Measurements from ENCODE around the gene CBY3.
"Not testable (repeated sequence)": the region's sequence is repeated elsewhere in the genome, so short reads cannot be mapped to it uniquely, and the experiment has no call there.

CBY3 gene

DNA sequence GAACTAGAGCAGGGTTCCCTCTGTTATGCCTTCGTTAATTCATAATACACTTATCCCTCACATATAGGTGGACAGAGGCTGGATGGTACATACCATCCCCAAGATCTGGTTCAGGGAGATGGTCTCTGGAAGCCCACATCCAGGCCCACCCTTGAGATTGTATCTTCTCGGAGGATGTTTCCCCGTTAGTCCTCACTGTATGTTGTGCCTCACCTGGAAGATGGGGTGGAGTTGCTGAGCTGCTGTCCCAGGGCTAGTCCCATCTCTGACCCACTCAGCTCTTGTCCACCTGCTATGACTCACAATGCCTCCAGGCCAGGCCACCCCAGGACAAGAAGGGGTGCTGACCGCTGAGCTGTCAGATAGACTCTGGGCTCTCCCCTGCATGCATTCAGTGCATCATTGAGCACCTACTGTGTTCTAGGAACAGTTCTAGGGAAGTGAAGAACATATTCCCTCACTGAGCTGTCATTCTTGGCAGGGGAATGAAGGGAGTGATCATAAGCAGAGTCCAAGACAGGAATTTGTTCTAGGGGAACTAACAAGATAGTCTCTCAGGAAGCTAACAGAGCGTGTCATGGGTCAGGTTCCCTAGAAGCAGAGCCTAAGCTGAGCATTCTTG is at the start of gene CBY3:
CBY3 (minus strand) TSS at position 255 of the 622 bp plus-strand sequence; CDS start at position 139, 116 bp downstream.
- DNase-seq: no peak

DNA sequence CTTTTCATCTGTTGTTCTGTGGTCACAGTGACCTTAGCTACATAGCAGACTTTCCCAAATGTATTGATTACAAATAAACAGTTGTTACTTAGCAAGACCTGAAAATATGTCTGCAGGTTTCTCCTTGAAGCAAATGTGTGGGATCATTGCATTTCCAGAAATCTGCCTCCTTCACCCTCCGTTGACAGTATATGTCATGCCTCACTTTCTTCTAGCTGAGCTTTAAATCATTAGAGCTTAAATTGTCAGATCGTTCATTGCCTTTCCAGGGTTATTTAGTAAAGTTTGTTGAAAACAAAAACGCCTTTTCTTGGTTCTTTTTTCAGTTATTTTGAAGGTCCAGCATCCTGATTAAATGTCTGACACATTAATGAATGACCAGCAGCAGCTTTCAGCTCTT is 49.5 kb upstream of the CBY3 start:
- DNase-seq: no peak

DNA sequence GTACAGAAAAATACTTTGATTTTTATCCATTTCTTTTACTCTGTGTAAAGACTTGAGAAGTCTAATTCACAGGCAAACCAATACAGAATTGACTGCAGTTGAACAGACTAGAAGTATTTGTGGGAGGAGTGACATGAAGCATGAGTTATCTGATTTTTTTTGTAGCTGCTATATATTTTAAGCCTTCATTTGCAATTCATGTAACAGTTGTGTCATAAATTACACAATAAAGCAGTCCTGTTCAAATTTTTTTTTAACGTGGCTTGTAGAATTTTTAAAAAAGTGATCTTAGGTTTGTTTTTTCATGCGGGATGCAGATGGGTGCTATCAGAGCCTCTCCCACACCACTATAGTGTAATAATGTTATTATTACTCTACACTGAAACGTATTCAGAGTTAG is 48.9 kb upstream of the CBY3 start:
- no peak for DNase-seq

DNA sequence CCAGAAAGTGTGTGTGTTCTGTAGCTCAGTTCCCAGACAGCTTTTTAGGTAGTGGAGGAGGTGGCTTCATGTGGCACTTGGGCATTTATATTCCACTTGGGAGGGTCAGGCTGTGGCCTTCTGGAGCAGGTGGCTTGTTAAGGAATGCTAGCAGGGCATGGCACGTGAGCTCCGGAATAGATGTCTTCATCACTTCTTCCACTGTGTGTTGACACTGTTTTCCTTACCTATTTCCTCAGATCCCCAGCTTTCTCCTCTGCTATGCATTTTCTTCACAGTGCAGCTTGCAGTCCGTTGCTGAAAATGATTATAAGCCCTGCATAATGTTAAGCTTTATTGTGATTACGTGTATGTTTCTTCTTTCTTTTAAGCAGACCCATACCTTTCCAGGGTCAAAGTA is 48.5 kb upstream of the CBY3 start:
- DNase-seq: no peak

DNA sequence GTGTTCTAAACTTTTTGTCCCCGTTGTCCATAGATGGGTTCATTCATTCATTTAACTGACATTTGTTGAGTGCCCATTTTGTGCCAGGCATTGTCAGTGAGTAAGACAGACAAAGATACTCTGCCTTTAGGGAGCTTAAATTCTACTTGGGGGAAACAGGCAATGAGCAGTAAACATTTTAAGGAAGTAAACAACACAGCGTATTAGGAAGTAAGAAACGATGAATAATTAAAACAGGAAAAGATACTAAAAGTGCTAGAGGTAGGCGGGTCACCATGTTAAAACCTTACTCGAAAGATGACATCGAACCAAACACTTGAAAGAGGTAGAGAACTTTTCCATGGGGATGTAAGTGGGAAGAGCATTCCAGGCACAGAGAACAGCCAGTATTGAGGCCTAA is 46.3 kb upstream of the CBY3 start:
- no peak for DNase-seq

DNA sequence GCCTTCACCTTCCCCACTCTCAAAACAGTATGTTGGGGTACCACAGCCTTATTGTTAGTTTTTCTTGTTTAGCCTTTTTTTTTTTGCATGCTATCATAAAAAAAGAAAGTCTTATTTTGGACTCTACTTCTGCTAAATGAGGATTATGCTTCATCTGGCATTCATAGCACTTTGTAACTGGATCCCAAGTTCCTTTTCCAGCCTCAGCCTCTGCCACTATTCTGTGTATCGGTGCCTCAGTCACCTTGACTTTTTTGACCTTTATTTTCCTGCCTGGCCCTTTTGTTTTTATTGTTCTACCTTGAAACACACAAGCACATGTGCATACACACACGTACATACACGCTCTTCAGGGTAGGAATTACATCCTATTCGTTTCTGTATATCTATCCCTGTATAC is 43.3 kb upstream of the CBY3 start:
- DNase-seq: no peak

DNA sequence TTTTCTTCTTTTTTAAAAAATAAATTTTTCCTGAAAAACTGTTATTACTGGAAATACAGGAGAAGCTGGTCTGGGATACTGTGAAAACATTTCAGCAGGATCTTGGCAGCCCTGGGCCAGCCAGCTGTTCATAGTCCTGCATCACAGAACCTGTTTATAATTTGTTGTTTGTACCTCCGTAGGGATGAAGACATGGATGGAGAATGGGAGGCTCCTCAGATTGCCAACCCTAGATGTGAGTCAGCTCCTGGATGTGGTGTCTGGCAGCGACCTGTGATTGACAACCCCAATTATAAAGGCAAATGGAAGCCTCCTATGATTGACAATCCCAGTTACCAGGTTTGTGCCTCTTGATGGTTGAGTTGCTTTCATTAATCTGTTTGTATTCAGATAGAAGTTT is 39.4 kb upstream of the CBY3 start:
- DNase-seq: no peak

DNA sequence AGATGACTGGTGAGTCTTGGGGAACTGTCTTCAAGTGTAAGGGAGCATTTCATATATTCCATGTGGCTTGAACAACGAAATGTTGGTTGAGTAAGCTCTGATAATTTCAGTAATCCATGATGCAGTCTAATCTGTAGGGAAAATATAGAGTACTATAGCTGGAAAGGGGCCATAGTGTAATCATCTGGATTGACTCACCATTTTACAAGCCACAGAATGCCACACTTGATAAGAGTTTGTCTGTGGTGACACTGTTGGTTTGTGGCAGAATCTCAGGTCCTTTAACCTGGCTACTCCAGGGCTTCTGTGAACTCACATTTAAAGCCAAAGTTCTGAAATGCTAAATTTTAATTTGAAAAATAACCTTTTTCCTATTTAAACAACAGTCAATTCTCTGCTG is 35.5 kb upstream of the CBY3 start:
- no peak for DNase-seq

DNA sequence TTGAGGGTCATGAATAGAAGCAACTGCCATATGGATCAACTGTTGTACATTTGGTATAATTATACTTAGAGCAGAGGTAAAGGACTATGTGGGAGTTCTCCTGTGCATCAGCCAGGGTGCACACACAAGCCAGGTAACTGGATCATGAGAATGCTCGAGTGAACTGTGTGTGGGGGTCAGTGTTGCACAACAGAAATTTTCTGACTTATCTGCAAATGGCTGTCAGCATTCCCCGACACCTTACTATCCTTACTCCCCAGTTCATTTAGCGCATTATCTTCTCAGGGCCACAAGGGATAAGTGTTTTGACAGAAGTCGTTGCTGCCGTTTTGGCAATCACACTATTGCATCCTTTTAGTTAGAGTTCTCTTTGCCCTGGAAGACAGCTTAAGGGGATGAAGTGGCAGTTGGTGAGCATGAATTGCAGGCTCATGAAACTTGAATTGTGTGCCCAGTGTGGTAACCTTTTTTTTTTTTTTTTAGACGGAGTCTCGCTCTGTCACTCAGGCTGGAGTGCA is 19.6 kb upstream of the CBY3 start:
- no peak for DNase-seq

DNA sequence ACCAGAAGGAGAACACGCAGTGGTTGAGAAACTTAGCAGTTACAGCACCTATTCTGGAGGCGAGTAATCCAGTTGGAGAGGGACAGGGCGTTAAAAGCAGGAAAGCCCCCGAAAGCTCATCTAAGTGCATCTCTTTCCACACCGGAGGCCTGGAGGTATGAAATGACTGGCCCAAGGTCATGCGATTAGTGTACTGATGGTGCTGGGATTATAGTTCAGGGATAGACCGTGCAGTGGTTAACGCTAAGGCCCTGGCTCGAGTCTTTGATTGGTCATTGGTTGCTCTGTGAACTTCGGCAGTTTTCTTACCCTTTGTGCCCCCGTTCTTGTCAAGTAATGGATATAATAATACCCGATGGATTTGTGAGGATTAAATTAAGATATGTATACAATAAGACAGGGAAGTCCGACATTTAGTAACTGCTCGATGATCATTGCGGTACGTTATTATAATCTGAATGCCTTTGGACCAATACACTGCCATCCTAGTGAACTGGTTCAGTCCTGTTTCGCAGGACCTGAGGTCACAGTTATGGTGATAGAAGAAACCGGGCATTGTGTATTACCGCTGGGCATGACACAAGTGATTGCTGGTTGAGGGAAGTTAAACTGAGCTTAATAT is 18.9 kb upstream of the CBY3 start:
- peak; percentile 22 for DNase-seq

DNA sequence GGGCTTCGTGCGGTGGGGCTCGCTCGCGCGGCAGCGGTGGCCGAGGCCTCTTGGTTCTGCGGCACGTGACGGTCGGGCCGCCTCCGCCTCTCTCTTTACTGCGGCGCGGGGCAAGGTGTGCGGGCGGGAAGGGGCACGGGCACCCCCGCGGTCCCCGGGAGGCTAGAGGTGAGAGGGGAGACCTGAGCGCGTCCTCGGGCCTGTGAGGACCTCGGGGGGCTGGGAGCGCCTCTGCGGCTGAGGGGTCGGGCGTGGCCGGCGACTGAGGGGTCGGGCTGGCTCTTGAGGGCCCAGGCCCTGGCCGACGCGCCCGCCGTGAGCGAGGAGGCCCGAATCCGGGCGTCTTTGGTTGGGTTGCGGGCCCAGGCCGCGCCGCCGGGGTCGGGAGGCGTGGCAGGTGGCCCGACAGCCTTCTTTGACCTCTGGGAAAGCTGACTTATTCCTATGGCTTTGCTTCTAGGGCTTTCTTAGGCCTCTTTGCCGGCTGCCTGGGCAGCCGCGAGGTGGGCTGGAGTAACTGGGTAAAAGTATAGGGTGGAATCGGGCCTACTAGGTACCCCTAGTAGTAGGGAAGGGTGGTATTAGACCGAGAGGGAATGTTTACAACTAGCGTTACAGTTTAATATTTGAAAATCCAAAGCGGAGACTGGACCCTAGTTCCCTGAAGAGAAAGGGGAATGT is 18.2 kb upstream of the CBY3 start, which contains the start of gene CANX:
CANX (plus strand) TSS at position 33 of the 681 bp plus-strand sequence. CDS start 6,715 bp downstream, outside the sequence.
- no peak for DNase-seq

DNA sequence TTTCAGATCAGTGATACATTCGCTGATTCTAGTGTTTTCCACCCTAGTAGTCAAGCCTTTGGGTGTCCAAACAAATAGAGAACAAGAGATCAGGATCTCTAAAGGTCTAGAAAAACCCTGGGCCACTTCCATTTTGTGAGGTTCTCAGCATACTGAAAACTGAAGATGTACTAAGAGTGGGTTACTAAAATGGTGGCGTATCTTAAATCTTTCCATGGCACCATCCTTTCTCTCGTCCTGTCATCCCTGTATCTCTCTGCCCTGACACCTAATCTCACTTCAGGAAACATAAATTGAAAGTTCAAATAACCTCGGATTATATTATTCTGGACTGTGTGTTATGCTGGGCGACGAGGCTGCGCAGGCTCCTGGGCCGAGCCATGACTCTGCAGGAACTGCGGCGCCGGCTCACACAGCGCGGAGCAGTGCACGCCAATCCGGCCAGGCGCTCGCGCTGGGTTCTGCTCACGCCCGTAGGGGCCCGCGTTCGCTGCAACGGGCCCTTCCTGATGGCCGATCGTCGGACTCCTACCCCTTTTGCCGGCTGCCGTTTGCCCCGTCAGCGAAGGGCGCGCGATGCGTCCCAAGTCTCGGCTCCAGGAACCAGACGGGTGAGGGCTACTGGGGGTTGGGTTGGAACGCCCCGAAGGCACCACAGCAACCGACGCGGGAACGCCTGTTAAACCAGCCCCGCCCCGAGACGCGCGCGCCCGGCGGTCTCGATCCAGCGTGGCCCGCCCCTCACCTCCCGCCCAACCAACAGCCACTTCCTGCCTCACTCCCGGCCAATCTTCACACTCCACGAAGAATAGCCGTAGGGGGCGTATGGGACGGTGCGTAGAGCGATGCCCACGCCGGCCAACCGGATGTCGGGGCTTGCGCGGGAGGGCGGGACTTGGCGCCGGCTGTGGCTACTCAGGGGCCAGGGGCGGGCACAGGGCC is 17.4 kb upstream of the CBY3 start:
- DNase-seq: peak; percentile 100

DNA sequence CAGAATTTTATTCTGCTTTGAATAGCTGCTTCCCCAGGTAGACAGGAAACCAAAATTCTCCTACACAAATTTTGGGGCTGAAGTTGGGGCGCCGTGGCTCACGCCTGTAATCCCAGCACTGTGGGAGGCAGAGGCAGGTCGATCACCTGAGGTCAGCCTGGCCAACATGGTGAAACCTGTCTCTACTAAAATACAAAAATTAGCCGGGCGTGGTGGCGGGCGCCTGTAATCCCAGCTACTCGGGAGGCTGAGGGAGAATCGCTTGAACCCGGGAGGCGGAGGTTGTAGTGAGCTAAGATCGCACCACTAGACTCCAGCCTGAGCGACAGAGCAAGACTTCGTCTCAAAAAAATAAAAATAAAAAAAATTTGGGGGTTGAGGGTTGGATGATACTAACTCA is 16.7 kb upstream of the CBY3 start:
- DNase-seq: not testable (repeated sequence)

DNA sequence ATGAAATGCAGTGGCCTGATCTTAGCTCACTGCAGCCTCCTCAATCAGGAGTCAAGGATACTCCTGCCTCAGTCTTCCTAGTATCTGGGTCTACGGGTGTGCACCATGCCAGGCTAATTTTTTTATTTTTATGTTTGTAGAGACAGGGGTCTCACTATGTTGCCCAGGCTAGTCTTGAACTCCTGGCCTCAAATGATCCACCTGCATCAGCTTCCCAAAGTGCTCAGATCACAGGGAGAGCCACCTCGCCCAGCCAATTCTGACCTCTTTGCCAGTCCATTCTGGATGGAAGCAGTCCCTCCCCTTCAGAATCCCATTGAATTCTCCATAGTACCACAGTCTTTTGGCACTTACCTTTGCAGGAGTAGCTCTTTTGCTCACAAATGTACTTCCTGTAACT is 16.3 kb upstream of the CBY3 start:
- no peak for DNase-seq

DNA sequence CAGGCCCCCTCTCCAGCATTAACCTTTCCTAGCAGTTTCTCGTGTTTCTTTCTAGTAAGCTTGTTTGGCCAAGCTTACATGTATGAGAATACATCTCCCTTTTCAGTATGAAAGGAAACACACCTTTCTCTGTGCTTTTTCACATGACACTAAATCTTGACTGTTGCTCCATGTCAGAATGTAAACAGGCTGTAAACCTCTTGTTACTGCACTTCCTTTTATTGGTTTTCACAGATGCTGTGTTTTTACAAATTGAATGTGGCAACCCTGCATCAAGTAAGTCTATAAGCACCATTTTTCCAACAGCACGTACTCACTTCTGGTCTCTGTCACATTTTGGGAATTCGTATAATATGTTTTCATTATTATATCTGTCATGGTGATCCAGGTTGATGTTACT is 15.8 kb upstream of the CBY3 start:
- DNase-seq: no peak

DNA sequence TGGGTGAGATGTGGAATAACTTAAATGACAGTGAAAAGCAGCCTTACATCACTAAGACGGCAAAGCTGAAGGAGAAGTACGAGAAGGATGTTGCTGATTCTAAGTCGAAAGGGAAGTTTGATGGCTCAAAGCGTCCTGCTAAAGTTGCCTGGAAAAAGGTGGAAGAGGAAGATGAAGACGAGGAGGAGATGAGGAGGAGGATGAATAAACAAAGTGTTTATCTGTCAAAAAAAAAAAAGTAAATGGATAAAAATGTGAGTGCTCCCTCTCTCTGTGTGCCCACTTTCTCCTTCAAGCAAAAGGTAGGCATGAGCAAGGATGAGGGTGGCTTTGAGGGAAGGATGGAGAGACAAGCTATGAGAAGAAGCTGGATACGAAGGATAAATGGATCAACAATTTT is 13.7 kb upstream of the CBY3 start:
- no peak for DNase-seq

DNA sequence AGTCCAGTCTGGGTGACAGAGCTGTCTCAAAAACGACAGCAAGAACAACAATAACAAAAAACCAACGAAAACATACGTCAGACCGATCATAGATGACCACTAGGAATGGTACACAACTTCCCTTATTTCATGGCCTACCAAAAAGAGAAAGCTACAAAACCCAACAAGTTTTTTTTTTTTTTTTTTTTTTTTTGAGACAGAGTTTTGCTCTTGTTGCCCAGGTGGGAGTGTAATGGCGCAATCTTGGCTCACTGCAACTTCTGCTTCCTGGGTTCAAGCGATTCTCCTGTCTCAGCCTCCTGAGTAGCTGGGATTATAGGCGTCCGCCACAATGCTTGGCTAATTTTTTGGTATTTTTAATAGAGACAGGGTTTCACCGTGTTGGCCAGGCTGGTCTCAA is 8.4 kb upstream of the CBY3 start:
- DNase-seq: not testable (repeated sequence)

DNA sequence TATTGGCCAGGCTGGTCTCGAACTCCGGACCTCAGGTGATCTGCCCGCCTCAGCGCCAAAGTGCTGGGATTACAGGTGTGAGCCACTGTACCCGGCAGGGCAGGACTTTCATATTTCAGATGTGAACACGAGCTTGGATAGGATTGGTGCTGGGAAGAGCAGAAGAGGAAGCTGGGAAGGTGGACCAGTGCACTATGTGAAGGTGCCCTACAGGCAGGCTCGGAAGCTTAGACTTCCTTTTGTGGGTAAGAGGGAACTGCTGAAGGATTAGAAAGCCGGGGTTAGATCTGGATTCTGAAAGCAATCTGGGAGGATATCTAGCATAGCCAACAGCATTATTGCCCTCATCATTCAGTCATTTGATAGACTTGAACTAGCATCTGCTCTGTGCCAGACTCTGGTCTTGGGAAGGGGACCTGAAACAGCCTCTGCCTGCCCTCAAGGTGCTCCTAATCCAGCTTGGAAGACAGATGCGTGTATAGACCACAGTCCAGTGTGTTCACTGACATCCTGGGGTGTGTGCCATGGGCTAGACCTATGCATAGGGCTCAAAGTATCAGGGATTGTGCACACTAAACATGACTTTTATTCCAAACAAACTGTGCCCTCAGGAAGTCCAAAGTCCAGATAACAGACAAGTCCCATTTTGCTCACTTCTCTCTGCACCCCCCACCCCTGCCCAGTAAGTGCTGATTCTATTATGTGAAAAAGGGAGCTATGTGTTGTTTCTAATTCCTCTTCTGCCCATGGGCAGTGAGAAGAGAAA is 637 bp downstream of the CBY3 start:
- DNase-seq: no peak

DNA sequence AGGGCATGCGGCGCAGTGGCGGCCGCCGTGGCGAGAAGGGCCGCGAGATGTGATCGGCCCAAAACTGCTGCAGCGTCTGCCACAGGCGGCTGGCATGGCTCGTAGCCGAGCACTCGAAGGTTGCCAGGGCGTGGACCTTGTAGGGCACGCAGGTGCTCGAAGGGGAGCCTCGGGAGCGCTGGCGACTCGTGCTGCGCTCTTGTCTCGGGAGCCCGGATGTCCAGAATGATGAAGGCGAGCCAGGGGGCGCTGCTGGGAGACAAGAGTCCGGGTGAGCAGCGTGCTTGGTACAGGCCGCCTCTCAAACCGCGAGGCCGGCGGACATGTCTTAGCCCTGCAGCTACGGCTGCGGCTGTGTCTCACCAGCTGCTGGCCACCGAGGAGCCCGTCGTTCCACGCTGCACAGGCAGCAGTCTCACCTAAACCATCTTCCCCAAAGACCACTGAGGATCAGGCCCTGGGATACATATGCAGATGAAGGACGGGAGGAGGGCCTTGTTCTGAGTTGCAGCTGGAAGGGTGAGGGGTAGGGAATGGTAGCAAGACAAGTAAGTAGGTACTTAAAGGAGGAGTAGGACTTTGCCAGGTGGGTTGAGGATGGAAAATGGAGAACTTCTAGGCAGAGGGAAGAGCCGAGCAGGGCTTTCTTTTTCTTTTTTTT is 1.7 kb downstream of the CBY3 start:
- DNase-seq: peak; percentile 83

DNA sequence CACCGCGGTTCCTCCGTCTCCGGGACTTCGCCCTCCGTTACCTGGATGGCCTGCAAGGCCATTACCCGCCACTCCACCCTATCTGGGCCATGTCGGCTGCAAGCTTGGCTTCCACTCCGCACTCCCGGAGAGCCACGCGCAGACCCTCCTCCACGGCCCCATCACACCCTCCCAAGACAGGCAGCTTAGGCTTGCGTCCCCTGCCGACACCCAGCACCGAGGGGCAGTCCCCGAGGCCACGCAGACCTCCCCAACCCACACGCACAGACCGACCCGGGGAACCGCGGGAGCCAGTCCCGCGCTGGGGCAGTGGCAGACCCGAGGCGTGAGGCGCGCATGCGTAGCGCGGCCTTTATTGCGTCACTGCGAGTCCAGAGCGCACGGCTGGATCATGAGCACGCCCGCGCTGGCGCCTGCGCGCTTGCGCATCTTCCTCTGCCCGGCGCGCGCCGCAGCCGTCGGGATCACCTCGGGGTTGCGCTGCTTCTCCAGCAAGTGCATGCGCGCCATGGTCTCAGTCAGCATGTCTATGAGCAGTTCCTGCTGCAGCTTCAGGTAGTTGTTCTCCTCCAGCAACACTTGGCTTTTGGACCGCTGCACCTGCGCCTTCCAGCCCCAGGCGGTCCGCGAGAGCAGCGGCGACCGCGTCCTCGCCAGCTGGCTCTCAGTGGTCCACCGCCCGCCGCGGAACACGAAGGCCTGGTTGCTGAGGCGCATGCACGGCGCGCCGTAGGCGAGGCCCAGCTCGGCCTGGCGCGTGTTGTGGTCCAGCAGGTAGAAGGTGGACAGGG is 2.4 kb downstream of the CBY3 start:
- peak; percentile 96 for DNase-seq

DNA sequence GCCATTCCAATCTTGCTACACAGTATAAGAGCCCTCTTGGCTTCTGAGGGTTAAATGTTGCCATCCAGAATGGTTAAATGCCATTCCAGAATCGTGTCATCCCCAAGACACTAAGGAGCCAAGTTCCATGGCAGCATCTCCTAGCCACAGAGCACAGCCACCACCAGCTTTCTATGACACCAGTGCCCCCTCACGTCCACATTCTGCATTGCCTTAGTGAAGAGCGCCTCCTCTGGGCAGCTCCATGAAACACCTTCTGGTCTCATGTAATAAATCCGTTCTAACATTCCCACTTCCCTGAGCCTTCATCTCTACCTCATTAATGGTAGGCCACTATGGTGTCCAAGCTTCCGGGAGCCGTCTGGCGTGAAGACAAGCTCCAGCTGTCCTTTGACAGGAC is 12.4 kb downstream of the CBY3 start:
- DNase-seq: peak; percentile 60

Data from femur (tissue), 1 donor.